GM23338 (cell line): ENCODE results near the gene AKR1C2.
"Not testable (repeated sequence)": the region's sequence is repeated elsewhere in the genome, so short reads cannot be mapped to it uniquely, and the experiment has no call there.

Experiments
- CREB1 ChIP-seq: fragments of 250-450 bp; sonication (Bioruptor Pico); IDR thresholded peaks from 2 replicates; pipeline ENCODE4 v1.5.0; 2020; ENCODE audit warnings: low read depth, mild to moderate bottlenecking, moderate library complexity
- CTCF ChIP-seq, 2 experiments: fragments of 200-600 bp in 1 of 2; sonication (generic) in 1 of 2; conservative IDR thresholded peaks; 2 replicates each; pipeline versions ENCODE4 v1.5.1 to v1.6.1; 2016 to 2017; ENCODE audit warnings: antibody characterized with exemption in 2 of 2, low read depth in 2 of 2, mild to moderate bottlenecking in 2 of 2, moderate library complexity in 1 of 2
- EZH2 ChIP-seq: fragments of 200-600 bp; sonication (generic); IDR thresholded peaks from one replicate; pipeline ENCODE4 v1.8.0; 2017; ENCODE audit warnings: antibody characterized with exemption, mild to moderate bottlenecking, low read depth; ENCODE audit not compliant: unreplicated experiment
- EZH2phosphoT487 ChIP-seq: fragments of 200-600 bp; sonication (generic); IDR thresholded peaks from one replicate; pipeline ENCODE4 v1.8.1; 2018; ENCODE audit warnings: antibody characterized with exemption; ENCODE audit not compliant: unreplicated experiment
- POLR2AphosphoS5 ChIP-seq: IDR thresholded peaks from 2 replicates; pipeline ENCODE4 v1.6.1; 2016; ENCODE audit warnings: antibody characterized with exemption, low read depth
- REST ChIP-seq: IDR thresholded peaks from one replicate; pipeline ENCODE4 v1.6.1; 2018; ENCODE audit warnings: antibody characterized with exemption; ENCODE audit not compliant: unreplicated experiment

- not testable (repeated sequence) for TF ChIP-seq EZH2; CTCF (conservative IDR thresholded peaks at IDR 0.05; ENCODE audit: low read depth in 2 of 2); POLR2AphosphoS5; CREB1; EZH2phosphoT487; REST
Observed at GRCh38 chr10:5008857-5009548, 5.3 kb upstream of the AKR1C2 start.
